ENCODE data around the gene PSD. TPM values are rescaled to one million over a fixed set of nuclear protein-coding genes. Genes with fewer than 3 reads are reported as not detected.

PSD gene
- total and polyA plus RNA-seq, 10 of the 15 experiments (the other 5 are each of a cell fraction or from before 2014, with no cell fraction given), result 0.11 to 2.0 (median 0.49) TPM; not detected in 2

- BruUV-seq (replicated peaks), result no TSS peak
- DNase-seq (ENCODE audit: low read depth, low spot score) (no peak), ATAC-seq (no peak), FAIRE-seq (no peak)
- Histone ChIP-seq H3K4me2 (ENCODE audit: control insufficient read depth, insufficient read depth) (no peak overlapping the region), H3K27ac (ENCODE audit: control insufficient read depth, insufficient read depth) (no peak overlapping the region), H3K79me2 (ENCODE audit: control insufficient read depth, insufficient read depth, low read length) (no peaks in the 10 kb centered on the region), H3K9ac (ENCODE audit: control insufficient read depth, insufficient read depth, low read length) (no peak overlapping the region), H3K4me3 (no peak overlapping the region), H4K20me1 (ENCODE audit: control insufficient read depth, insufficient read depth) (peaks cover 4% of the 10 kb centered on the region; the same call in 1 of the 2 replicates), H3K9me3 (replicated peaks; ENCODE audit: control insufficient read depth, insufficient read depth, low read length) (no peaks in the 10 kb centered on the region), H3K27me3 (replicated peaks in 1 of 2; ENCODE audit: control insufficient read depth in 2 of 2, insufficient read depth in 2 of 2, low read length in 1 of 2) (peaks cover 17 to 21% of the 10 kb centered on the region in 2 experiments), H3K36me3 (ENCODE audit: control insufficient read depth in 2 of 2, insufficient read depth in 2 of 2, low read length in 1 of 2) (peaks cover 3 to 7% of the 10 kb centered on the region in 2 experiments; a peak in 3 of 4 replicates), H2AFZ (ENCODE audit: control insufficient read depth, low read depth, low read length) (no peak overlapping the region), H3K4me1 (ENCODE audit: control insufficient read depth, insufficient read depth, low read length) (no peaks in the 10 kb centered on the region)
- ChIA-PET CTCF (interaction anchor here (0.8 to 12.1 kb wide), 5 partner anchors 13 to 237 kb away, joined by 5 to 69 read pairs (median 5); no protein-coding TSS in a partner anchor), RAD21 (ENCODE audit: unreplicated experiment) (interaction anchor here (0.7 to 1.3 kb wide), 4 partner anchors 14 to 157 kb away, joined by 3 to 4 read pairs (median 3); partner anchors contain the start of gene FBXL15), SMC1A (ENCODE audit: uncharacterized antibody, unreplicated experiment) (interaction anchor here (1.6 kb wide), 1 partner anchor 13 kb away, joined by 5 read pairs; no protein-coding TSS in a partner anchor), POLR2A (interaction anchor here (0.6 kb wide), 2 partner anchors 46 to 50 kb away, joined by 4 read pairs; no protein-coding TSS in a partner anchor)
- intact Hi-C loops (cut with micrococcal nuclease; ENCODE audit: unreplicated experiment), result no loop called here
- WGBS (ENCODE audit: insufficient coverage, insufficient replicate concordance, low lambda C conversion rate, missing lambda C conversion rate), result no CpG with 5 or more reads among the region's 2 CpGs
- in situ Hi-C loops (cut with MboI), result loop anchor here (5.0 kb wide), 1 partner anchor 180 kb away; the partner anchor contains the start of gene ELOVL3
- 0 out of 2 replicates have a peak, but pooled peaks have one; percentile 8 for TF ChIP-seq MTA3 (IDR thresholded peaks at IDR 0.05; ENCODE audit: borderline replicate concordance, low read length)
- TF ChIP-seq, protein P1, sequence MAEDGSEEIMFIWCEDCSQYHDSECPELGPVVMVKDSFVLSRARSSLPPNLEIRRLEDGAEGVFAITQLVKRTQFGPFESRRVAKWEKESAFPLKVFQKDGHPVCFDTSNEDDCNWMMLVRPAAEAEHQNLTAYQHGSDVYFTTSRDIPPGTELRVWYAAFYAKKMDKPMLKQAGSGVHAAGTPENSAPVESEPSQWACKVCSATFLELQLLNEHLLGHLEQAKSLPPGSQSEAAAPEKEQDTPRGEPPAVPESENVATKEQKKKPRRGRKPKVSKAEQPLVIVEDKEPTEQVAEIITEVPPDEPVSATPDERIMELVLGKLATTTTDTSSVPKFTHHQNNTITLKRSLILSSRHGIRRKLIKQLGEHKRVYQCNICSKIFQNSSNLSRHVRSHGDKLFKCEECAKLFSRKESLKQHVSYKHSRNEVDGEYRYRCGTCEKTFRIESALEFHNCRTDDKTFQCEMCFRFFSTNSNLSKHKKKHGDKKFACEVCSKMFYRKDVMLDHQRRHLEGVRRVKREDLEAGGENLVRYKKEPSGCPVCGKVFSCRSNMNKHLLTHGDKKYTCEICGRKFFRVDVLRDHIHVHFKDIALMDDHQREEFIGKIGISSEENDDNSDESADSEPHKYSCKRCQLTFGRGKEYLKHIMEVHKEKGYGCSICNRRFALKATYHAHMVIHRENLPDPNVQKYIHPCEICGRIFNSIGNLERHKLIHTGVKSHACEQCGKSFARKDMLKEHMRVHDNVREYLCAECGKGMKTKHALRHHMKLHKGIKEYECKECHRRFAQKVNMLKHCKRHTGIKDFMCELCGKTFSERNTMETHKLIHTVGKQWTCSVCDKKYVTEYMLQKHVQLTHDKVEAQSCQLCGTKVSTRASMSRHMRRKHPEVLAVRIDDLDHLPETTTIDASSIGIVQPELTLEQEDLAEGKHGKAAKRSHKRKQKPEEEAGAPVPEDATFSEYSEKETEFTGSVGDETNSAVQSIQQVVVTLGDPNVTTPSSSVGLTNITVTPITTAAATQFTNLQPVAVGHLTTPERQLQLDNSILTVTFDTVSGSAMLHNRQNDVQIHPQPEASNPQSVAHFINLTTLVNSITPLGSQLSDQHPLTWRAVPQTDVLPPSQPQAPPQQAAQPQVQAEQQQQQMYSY (CRISPR knock-in tag; IDR thresholded peaks at IDR 0.05), result no peak
Measured at GRCh38 chr10:102406815-102407214, 11.8 kb downstream of the PSD start.

All from GM12878 (cell line).